GM15510 (cell line): ENCODE measurements around the gene DSCAM.

Source experiments
- POLR2A ChIP-seq: IDR thresholded peaks from 3 replicates; pipeline ENCODE4 v1.6.1; 2011; ENCODE audit warnings: borderline replicate concordance; ENCODE audit not compliant: insufficient read length; ENCODE audit errors: extremely low read depth

The DSCAM gene

GRCh38 chr21:40759061-40759460 is 87.9 kb downstream of the DSCAM start:
- no peak for TF ChIP-seq POLR2A

GRCh38 chr21:40757366-40757765 is 89.6 kb downstream of the DSCAM start:
- no peak for TF ChIP-seq POLR2A

- TF ChIP-seq POLR2A = no peak
These were observed 92.5 kb downstream of the DSCAM start for GRCh38 chr21:40754466-40754865.

GRCh38 chr21:40753756-40754155 is 93.2 kb downstream of the DSCAM start:
- no peak for TF ChIP-seq POLR2A

GRCh38 chr21:40752125-40752524 is 94.8 kb downstream of the DSCAM start:
- no peak for TF ChIP-seq POLR2A

- no peak for TF ChIP-seq POLR2A
These were observed 95.7 kb downstream of the DSCAM start for GRCh38 chr21:40751221-40751620.

- TF ChIP-seq POLR2A = no peak
These were observed 110.8 kb downstream of the DSCAM start for GRCh38 chr21:40736145-40736544.

GRCh38 chr21:40733024-40733397 is 113.9 kb downstream of the DSCAM start:
- TF ChIP-seq POLR2A = no peak

- no peak for TF ChIP-seq POLR2A
These were observed 114.5 kb downstream of the DSCAM start for GRCh38 chr21:40732253-40733023.

GRCh38 chr21:40731206-40731605 is 115.8 kb downstream of the DSCAM start:
- TF ChIP-seq POLR2A = no peak

GRCh38 chr21:40730426-40730800 is 116.5 kb downstream of the DSCAM start:
- no peak for TF ChIP-seq POLR2A

GRCh38 chr21:40729761-40730425 is 117.1 kb downstream of the DSCAM start:
- no peak for TF ChIP-seq POLR2A

GRCh38 chr21:40723966-40724365 is 123.0 kb downstream of the DSCAM start:
- TF ChIP-seq POLR2A = no peak

- no peak for TF ChIP-seq POLR2A
These were observed 123.6 kb downstream of the DSCAM start for GRCh38 chr21:40723317-40723716.

GRCh38 chr21:40719615-40720014 is 127.3 kb downstream of the DSCAM start:
- TF ChIP-seq POLR2A = no peak

GRCh38 chr21:40717028-40717427 is 129.9 kb downstream of the DSCAM start:
- no peak for TF ChIP-seq POLR2A
